Right lobe of liver (tissue), 4 donors: ENCODE results near the gene HLA-DQA1.
"Not testable (repeated sequence)": the region's sequence is repeated elsewhere in the genome, so short reads cannot be mapped to it uniquely, and the experiment has no call there.

Experiments used
- CTCF ChIP-seq, 4 donors: fragments of 200-600 bp in 3 of 4; fragments of 450-650 bp in 1 of 4; IDR thresholded peaks; one replicate each; pipeline versions ENCODE4 v1.5.1 to v1.8.0; 2016 to 2022; ENCODE audit warnings: antibody characterized with exemption in 4 of 4, mild to moderate bottlenecking in 2 of 4
- POLR2A ChIP-seq: fragments of 450-650 bp; IDR thresholded peaks from one replicate; pipeline ENCODE4 v1.6.1; 2017; ENCODE audit warnings: antibody characterized with exemption, mild to moderate bottlenecking
- donor health status: DM: no; HTN: no; CAD: no.
- donor health status: DM: no; HTN: no; CAD: no.
- donor health status: DM: no; HTN: yes; CAD: no.

GRCh38 chr6:32629793-32630192, 7.4 kb upstream of the HLA-DQA1 start:
- not testable (repeated sequence) for TF ChIP-seq CTCF (IDR thresholded peaks at IDR 0.05); POLR2A
